ENCODE data around the gene NCOR1.
"Not testable (repeated sequence)": the region's sequence is repeated elsewhere in the genome, so short reads cannot be mapped to it uniquely, and the experiment has no call there.

NCOR1 gene

GRCh38 chr17:16152326-16152725 is 63.0 kb downstream of the NCOR1 start:
- not testable (repeated sequence) for DNase-seq (ENCODE audit: extremely low read depth in 1 of 2, low read depth in 1 of 2)

DNA sequence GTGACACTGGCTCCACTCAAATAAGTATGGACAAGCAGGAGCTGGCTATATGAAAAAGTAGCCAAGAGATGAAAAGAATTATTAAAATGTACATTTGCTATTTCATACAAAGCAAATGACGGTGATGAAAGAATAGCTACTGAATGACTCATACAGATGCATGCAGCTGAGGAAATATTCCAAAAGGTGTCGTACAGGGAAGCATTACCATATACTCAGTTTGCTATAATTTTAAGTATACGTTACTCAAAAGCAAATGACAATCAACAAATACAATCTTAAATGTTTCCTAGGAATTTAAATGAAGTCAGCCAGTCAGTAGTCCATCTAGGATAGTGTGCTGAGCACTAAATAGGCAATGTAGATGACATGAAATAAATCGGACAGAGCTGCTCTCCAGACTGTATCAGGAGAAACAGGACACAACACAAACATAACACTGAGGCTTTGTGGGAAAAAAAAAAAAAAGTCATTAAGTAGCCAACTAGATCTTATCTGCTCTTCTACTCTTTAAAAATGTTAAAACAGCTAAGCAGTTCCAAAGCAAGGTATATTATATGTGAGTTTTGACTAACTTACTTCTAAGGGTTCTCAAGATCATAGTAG is 65.0 kb downstream of the NCOR1 start:
- DNase-seq (ENCODE audit: extremely low read depth in 1 of 2, low read depth in 1 of 2), result no peak

DNA sequence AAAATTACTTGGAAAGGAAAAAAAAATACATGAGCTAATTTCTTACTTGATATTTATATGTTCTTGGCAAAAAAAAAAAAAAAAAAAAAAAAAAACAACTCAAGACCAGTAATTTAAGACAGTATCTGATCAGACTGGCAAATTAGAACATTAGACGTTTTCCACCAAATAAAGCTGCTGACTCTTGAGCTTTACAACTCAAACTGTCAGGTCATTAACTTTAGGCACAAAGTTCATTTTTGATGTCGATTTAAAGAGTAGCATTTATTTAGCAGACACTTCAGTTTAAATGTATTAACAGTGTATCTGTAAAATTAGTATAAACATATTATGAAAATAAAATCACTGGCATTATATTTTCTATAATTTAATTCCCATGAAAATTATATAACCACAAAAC is 66.7 kb downstream of the NCOR1 start:
- DNase-seq (ENCODE audit: extremely low read depth in 1 of 2, low read depth in 1 of 2), result no peak

GRCh38 chr17:16145319-16145890 is 69.9 kb downstream of the NCOR1 start:
- not testable (repeated sequence) for DNase-seq (ENCODE audit: extremely low read depth in 1 of 2, low read depth in 1 of 2)

DNA sequence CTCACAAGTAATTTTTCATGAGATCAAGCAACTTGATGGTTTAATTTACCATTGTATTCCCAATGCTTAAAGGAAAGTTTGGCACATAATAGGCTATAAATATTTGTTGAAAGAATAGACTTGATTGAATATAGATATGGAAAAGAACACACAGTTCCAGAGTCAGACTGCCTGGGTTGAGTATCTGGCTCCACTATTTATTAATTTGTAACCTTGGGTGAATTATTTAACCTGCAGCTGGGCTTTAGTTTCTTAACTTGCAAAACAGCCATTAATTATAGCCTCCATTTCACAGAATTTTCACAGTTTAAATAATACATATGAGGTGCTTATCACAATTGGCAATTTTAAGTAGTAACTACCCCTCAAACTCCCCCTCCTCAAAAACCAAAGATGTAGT is 73.6 kb downstream of the NCOR1 start:
- no peak for DNase-seq (ENCODE audit: extremely low read depth in 1 of 2, low read depth in 1 of 2)

DNA sequence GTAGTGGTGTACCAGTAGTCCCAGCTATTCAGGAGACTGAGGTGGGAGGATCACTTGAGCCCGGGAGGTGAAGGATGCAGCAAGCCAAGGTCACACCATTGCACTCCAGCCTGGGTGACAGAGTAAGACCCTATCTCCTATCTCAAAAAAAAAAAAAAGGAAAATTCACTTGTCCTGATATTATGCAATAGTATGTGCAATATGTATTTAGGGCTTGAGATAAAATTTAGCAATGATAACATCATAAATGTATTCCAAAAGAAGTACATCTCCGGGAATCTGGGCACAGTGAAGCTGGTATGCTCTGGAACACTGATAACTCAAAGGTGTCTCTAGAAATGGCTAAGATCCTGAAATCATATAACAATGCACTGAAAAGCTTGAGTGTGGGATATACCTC is 74.5 kb downstream of the NCOR1 start:
- no peak for DNase-seq (ENCODE audit: extremely low read depth in 1 of 2, low read depth in 1 of 2)

DNA sequence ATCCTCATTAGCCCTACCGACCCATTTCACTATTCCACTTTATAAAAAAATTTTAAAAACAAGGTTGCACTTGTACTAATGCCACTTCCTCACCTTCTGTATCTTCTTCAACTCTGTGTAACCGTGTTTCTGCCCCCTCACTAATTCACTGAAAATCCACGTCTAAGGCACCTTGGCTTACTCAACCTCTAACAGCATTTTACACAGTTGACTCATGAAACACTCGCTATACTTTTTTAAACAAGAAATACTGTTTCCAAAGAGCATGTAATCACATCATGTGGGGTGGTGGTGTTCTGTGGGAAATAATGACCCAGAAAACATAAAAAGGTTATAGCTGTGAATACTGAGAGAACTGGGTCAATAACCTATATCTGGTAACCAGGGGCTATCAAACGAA is 79.9 kb downstream of the NCOR1 start:
- no peak for DNase-seq (ENCODE audit: extremely low read depth in 1 of 2, low read depth in 1 of 2)

GRCh38 chr17:16131593-16131992 is 83.7 kb downstream of the NCOR1 start:
- DNase-seq (ENCODE audit: extremely low read depth in 1 of 2, low read depth in 1 of 2), result no peak

DNA sequence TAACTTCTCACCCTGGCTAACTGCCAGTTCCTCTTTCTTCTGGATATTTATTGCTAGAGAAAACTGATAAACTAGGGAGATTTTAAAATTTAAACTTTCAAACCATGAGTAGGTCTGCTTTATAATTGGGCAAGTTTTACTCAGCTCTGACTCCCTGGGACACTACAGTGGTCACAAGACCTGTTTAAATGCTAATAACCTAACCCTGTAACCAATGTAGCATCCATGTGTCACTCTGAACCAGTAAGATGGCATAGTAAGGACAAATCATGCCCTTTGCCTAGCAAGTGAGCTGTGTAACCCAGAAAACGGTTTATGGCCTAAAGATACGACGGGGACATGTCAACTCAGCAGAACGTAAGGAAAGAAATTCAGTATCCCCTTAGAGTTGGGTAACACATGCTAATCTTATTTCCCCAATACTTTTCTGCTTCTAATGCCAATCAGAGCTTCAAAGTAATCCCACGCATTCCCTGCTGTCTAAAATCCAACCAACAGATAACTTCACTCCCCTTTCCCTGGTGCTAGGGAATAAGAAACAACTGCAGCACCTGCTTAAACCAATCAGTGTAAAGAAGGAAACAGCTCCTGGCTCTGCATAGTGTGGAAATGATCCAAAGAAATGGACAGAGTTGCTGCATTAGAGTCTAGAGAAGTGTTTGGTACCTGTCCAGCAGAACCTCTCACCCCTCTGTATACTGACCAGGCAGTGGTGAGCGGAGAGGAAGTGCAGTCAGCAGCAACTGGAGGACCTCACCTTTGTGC is 85.7 kb downstream of the NCOR1 start:
- DNase-seq (ENCODE audit: extremely low read depth in 1 of 2, low read depth in 1 of 2), result no peak

DNA sequence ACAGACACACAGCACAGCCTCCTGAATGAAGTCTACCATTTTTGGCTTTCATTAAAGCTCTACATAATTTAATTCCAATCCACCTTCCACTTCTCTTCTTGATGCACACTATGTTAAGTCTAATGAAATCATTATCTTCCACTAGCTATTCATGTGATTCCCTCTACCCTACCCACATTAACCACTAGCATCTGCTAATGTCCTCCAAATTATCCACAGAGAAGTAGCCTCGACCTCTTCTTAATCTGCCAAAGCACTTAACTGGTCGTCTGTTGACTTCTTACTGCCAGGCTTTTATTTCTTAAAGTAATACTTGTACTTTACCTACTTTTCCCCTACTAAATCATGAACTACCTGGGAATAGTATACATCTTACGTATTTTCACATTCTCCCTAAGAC is 91.8 kb downstream of the NCOR1 start:
- DNase-seq (ENCODE audit: extremely low read depth in 1 of 2, low read depth in 1 of 2), result no peak

DNA sequence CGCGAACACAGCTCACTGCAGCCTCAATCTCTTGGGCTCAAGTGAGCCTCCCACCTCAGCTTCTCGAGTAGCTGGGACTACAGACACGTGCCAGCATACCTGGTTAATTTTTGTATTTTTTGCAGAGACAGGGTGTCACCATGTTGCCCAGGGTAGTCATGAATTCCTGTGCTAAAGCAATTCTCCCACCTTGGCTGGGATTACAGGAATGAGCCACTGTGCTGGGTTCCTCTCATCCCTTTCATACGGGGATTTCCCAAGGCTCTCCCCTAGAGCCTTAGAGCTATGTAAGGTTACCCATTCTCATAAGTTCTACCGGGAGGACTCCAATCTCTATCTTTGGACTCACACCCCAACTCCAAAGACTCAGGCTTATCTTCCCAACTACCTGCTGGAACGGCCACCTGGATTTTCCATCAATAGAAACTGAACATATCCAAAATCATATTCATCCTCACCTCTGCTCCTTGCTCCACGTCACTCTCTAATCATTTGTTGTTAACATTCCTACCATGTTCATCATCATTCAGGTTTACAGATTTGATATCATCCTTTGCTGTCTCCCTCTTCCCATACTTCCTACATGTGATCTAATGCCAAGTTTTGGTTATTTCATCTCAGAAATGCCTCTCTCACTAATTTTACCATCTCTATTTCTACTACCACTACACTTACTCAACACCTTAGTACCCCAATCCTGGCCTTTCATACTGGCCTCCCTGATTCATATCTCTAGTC is 92.5 kb downstream of the NCOR1 start:
- no peak for DNase-seq (ENCODE audit: extremely low read depth in 1 of 2, low read depth in 1 of 2)

GRCh38 chr17:16121915-16122314 is 93.4 kb downstream of the NCOR1 start:
- DNase-seq (ENCODE audit: extremely low read depth in 1 of 2, low read depth in 1 of 2), result no peak

- DNase-seq (ENCODE audit: extremely low read depth in 1 of 2, low read depth in 1 of 2), result no peak
These were observed 94.4 kb downstream of the NCOR1 start for GRCh38 chr17:16120937-16121336.

GRCh38 chr17:16117149-16117548 is 98.2 kb downstream of the NCOR1 start:
- no peak for DNase-seq (ENCODE audit: extremely low read depth in 1 of 2, low read depth in 1 of 2)

DNA sequence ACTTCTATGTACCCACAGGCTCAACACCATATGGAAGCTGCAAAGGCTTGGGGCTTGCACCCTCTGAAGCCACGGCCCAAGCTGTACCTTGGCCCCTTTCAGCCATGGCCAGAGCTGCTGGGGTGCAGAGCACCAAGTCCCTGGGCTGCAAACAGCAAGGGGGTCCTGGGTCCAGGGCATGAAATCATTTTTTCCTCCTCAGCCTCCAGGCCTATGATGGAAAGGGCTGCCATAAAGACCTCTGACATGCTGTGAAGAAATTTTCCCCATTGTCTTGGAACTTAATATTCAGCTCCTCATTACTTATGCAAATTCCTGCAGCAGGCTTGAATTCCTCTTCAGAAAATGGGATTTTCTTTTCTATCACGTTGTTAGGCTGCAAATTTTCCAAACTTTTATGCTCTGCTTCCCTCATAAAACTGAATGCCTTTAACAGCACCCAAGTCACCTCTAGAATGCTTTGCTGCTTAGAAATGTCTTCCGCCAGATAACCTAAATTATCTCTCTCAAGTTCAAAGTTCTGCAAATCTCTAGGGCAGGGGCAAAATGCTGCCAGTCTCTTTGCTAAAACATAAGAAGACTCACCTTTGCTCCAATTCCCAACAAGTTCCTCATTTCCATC is 100.1 kb downstream of the NCOR1 start:
- DNase-seq (ENCODE audit: extremely low read depth in 1 of 2, low read depth in 1 of 2), result not testable (repeated sequence)

DNA sequence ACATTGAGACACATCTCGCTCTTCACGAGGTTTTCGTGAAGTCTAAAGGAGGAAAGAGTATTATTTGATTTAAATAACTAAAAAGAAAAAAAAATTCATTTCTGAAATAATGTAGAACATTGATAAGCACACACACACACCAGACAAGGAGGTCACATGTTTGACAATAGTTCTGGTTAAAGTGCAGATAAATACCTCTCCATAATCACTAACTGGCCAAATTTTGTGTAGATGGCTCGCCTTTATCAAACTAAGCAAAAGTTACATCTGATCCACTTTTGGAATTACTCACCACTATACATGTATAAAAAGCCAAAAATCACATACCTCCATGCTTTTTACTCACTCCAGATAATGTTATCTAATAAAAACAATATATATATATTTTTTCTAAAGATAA is 106.5 kb downstream of the NCOR1 start:
- no peak for DNase-seq (ENCODE audit: extremely low read depth in 1 of 2, low read depth in 1 of 2)

DNA sequence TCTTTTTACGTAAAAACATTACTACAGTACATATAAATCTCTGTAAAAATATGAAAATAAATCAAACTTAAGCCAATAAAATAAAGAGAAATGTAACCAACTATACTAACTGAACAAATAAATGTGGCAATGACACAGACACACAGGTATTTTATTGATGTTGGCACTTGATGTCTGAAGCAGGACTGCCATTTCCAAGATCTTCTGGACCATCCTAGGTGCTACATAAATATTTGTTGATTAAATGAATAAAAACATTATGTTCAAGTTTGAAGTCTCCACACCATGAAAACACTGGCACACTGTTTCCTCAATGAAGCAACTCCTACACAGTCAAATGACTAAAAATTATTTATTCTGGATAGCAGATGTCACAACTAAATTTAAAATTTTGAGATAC is 106.9 kb downstream of the NCOR1 start:
- no peak for DNase-seq (ENCODE audit: extremely low read depth in 1 of 2, low read depth in 1 of 2)

GRCh38 chr17:16107165-16107770 is 108.1 kb downstream of the NCOR1 start:
- DNase-seq (ENCODE audit: extremely low read depth in 1 of 2, low read depth in 1 of 2), result no peak

- DNase-seq (ENCODE audit: extremely low read depth in 1 of 2, low read depth in 1 of 2), result no peak
These were observed 109.0 kb downstream of the NCOR1 start for GRCh38 chr17:16106161-16106891.

- DNase-seq (ENCODE audit: extremely low read depth in 1 of 2, low read depth in 1 of 2), result no peak
These were observed 111.1 kb downstream of the NCOR1 start for GRCh38 chr17:16104189-16104588.

Measured in stimulated activated CD8-positive, alpha-beta memory T cell treated with anti-CD3 and anti-CD28 coated beads, Interleukin-7, amount 100 ng/mL, for 48 hours (primary cell).